Activated T-cell treated with anti-CD3 and anti-CD28 coated beads for 48 hours (primary cell): ENCODE measurements around the gene RNF157.

Source experiments
- DNase-seq: peaks from one replicate; pipeline ENCODE4 v3.0.0-alpha.2; 2020; ENCODE audit warnings: low read depth

Gene RNF157

DNA sequence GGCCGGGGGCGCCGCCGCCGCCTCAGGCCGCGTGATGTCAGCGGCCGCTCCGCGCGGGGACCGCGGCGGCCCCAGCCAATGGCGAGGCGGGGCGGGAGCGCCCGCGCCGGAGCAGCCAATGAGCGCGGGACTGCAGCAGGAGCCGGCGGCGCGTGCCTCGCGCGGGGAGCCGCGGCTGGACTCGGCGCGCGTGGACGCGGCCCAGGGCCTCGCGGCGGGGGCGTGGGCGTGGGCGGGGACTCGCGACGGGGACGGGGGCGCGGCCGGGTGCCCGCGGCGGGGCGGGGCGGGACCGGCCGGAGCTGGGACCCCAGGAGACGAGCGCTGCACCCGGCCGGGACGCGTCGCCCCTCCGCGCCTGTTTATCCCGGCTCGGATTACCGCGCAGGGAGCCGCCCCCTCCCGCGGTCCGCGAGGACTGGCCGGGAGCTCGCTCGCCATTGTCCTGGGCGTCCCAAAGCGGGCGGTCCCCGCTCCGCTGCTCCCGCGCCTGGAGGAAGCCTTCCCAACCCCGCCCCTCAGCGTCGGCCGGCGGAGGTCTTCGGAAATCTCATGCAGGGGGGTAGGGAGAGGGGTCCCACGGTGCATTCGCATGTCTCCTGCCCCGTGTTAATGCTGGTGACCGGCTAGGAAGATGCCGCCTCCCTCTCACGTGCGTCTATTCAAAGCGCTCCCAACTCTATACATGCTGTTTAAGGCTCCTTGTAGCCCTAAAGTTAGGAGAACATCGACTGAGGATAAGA lies at the start of gene RNF157:
TSS of gene RNF157 (minus strand) at position 33 of the 743 bp plus-strand sequence. CDS start 253 bp downstream, outside the sequence.
- DNase-seq, result peak; percentile 52

DNA sequence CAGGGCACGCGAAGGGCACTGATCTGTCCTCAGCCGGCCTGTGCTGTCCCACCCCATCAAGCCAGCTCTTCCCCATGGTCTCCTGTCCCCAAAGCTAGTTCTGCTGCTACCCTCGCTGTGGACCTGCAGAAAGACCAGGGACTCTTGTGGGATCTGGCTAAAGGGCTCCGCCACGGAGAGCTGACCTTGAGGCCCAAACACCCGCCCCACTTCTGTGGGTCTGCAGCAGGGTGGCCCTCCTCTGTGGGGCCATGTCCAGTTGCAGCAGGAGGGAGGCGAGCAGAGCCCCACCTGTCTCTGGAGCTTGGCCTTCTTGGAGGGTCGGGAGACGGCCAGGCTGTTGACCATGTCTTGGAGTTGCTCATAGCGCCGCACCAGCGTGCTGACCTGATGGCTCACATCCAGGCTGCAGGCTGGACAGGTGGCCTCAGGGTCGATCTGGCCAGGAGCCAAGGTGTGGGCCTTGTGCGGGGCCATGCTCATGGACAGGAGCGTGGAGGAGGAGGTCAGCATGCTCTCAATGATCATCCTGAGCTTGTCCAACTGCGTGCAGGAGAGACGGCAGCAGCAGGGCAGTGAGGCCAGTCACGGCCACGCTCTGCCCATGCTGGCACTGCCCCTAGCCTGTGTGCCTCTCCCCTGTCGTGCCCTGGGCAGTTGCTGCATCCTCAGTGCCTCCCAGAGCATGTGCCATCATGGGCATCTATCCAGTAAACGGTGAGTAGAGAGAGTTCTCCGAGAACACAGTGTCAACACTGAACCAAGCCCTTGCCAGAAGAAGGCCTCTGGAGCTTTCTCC lies 41.5 kb upstream of the RNF157 start:
- DNase-seq, result no peak

DNA sequence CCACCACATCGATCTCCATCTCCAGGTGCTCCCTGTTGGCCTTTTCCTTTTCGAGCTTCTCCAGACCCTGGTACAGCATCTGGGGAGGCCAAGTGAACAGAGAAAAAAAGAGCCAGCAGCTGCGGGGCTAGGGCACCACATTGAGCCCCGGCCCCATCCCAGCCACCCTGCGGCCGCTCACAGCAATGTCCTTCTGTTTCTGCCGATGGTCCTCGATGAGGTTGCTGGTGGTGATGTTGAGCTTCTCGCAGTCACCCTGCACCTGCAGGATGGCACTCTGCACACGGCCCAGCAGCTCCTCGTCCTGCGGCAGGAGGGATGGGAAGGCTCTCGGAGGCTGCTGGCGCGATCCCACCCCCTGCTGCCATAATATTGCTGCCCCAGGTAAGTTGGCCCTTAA lies 40.4 kb upstream of the RNF157 start:
- no peak for DNase-seq

DNA sequence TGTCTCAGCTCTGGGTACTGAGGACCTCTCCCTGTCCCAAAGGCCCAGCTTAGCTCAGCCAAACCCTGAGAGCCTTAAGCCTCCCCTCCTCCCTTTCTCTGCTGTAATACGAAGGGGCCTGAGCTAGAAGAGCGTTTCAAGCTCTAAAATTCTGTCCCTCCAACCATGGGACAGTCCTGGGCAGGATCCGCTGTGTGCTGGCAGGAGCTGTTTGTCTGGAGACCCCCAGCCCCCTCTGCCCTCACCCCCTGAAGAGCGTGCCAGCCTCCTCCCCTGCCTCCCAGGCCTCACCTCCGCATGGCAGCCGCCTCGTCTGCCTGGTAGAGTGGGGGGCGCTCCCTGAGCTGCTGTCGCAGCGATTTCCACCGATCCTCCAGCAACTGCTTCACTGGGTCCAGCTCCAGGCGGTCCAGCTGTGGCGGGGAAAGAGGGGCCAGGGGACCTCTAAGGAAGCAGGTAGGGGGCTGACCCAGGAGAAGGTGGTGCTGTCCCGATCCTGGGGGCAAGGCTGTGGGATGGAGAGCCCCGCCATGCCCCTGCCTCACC lies 39.5 kb upstream of the RNF157 start:
- DNase-seq, result no peak

DNA sequence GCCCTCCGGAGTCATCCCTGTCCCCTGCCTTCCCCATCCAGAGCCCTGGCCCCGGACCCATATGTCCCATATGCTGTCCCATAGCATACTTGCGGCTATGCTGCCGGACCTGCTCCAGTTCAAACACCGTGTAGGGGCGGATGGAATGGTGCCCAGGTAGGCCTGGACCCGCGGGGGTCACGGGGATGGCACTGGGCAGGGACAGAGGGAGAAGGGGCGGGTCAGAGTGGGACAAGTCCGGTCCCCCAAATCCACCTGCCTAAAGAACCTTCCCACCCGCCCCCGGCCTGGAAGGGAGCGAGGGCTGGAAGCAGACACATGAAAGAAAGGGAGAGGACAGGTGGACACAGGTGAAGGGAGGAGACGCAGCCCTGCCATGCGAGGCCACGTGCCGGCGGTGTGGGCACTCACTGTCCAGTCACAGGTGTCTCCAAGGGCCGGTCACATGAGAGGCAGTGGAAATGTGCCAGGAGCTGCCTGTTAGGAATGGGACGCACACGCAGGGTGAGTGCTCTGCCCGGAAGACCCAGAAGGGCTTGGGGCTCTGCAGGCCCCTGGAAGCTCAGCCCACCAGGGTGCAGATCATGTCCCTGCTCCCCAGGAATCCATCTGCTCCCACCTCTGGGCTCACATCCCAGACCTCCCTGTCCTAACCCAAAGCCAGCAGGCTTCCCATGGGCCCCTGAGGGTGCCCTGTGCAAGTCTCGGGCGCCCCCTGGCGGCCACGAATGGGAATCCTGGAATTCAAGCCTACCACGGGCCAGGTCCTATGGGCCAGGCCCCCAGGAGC lies 38.9 kb upstream of the RNF157 start:
- peak; percentile 82 for DNase-seq

DNA sequence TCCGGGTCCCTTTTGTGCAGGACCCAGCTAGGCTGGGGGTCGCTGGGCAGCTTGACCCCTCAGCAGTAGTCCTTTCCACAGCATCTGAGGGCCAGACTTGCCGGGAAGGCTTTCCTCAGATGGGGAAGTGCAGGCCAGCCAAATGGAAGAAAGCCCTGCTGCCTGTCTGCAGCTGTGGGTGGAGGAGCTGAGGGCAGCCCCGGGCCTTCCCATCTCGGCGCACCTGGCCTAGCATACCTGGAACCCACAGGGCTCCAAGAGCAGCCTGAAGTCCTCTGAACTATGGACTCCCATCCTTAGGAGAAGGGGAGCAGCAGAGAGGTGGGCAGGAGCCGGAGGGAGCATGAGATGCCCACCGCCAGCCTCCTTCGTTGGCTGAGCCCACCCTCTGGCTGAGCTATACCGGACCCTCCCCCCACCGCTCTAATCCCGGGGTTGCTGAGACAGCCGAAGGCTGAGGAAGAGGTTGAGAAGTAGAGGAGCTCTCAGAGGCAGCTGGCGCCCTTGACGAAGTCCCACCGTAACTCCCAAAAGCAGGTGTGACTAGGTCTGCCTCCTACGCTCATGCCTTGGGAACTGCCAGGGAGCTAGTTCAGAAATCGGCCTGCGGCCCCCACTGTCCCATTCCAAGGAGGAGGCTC lies 38.1 kb upstream of the RNF157 start:
- DNase-seq, result no peak

DNA sequence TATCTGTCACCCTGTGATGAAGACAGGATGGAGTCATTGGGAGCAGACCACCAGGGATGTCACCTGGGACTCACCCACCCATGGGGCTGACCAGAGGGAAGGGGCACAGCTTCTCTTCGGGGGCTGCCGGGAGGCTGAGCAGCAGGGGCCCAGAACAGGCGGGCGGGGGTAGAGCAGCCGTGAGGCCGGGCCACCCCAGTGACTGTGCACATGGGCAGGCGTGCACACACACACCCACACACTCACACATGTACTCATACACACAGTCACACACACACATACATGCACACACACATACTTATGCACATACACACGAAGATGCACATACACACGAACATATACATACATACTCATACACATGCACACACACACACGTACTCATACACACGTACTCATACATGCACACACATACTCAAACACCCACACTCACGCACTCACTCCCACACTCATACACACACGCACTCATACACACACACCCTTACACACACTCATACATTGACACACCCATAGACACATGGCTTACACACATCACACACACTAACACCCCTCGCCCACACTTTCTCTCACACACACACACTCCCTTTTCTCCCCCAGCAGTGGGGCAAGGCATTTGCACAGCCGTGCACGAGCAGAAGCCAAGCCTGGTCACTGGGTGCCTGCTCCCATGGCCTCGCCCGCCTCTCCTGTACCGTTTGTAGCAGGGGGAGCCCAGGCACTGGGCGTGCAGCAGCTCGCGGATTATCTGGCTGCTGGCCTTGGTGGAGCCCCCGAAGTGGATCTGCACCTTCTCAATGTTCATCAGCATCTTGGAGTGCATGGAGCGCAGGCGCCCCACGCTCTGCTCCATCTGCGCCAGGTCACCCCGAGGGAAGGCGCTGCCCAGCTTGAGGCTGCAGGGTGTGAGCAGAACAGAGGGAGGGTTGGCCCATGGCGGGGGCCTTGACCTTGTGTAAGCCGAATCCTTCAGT lies 37.3 kb upstream of the RNF157 start:
- DNase-seq, result no peak

DNA sequence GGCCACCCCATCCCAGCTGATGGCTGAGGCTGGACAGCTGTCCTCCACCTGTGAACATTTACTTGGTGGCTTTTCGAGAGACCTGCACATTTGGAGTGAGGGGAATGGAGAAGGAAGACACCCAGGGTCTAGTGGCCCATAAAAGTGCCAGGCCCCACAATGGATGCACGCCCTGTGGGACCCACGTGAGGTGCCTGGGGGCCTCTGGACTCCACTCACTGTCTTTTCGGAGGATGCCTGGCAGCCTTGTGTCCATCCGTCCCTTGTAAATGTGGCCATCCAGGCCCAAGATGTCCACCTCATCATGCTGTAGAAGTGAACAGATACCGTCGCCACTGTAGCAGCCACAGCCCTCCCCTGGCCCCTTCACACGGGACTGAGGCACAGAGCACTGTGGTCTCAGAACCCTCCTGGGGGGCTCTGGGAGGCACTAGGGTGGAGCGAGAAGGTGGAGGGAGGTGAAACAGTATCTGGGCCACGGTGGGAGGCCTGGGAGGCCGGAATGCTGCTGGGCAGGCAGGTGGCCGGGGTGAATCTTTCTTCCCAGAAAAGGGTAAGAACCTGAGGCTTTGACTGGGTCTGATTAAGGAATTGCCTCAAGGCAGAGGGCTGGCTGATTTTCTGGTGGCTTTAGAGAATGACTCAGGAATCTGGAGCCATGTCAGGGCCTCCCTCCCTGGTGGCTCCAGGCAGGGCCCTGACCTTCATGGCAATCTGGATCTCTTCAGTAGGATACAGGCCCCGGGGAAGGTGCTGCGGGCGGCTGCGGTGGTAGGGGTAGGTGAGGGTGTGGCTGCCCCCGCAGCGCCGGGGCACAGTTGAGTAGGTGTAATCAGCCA lies 36.4 kb upstream of the RNF157 start:
- no peak for DNase-seq

DNA sequence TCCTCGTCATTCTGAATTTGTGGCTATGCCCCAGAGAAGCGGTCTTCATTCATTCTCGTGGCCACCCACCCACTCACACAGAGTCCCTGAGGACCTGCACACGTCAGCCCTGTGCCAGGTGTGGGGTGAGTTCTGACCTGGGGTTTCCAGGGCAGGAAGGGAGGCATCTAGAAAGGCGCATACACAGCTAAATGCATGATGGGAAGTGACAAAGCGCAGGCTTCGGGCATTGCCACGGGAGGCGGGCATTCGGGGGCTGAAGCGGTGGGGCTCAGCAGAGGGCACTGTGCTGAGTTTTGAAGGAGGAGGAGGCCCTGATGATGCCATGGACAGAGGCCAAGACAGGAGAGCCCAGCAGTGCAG lies 35.8 kb upstream of the RNF157 start:
- DNase-seq, result no peak

DNA sequence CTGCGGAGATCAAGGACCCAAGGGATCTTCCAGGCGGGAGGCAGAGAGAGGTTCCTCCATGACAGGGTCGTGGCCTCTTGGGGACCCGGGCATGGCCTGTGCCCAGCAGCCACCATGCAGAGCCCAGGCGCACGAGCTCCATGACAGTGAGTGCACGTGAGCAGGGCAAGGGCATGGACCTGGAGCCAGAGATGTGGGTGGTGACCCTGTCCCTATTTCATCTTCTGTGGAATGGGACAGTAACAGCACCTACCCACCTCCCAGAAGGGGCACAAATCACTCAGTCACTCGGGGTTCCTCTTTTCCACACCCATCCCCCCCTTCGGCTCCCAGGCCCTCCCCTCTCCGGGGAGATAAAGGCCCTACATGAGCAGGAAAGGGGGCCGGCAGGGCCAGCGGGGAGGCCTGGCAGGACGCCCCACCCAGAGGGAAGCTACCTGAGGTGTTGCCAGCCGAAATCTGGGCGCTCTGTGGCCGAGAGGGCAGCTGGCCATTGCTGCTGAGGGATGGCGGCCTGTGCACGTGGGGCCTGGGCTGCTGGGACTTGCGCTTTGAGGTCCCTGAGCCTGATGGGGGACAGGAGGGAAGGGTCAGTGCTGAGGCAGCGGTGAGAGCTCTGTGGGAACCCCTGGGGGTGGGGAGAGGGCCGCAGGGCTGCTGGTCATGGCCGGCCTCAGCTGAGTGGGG lies 35.2 kb upstream of the RNF157 start:
- no peak for DNase-seq

DNA sequence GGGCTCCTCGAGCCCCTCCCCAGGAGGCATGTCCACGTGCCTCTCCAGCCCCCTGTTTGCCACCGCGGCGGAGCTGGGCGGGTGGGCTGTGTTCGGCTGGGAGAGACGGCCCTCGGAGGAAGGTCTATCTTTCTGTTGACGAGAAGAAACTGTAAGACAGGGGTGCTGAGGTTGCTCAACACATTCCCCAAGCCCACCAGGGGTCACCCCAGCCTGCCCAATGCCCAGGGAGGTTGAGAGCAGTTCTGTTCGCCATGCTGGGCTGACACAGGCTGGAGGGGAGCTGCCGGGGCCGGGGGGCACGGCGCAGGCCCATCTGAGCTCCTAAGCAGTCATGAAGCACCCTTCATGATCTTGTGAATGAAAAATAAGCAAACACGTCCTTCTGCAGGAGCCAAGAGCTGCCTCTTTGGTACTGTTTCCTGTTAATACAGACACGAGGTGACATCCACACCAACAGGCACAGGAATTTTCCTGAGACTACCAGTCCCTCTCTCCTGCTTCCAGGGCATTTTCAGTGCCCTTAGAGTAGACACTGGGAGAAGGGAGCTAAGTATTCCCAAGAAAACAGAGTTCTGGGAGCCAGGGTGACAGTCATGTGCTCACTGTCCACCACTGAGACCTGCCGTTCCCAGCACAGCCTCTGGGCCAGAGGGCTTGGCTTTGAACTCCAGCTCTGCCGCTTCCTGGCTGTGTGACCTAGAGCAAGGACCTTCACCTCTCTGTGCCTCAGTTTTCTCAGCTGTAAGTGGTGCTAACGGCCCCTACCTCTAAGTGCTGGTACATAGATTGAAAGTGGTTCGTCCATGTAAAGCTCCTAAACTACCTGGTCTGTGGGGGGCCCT lies 34.0 kb upstream of the RNF157 start:
- DNase-seq, result no peak

DNA sequence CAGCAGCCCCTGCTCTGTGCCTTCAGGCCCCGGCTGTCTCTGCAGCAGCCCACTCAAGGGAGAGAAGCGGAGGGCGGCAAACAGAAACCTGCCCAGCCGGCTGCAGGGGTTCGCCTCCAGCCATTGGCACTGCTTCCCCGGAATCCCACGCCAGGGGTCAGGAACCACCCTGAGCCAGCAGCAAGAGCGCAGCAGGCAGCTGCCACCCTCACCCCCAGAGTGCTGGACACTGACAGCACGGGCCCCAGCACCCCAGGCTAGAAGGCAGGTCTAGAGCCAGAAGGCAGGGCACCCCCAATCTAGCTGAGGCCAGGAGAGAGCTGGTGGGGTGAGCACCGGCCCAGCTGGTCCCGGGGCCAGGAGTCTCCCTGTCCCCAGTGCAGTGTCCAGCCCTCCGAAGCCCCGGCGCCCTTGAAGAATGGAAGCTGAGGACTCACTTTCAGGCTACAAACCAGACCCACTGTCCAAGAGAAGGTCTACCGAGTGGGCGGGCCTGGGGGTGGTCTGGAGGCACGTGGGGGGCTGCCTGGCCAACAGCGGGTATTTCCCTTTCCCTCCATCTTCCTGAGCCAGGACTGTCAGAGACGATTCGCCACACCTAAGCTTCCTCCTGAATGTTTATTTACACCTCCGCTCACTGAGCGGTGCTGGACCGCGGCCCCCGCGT lies 33.3 kb upstream of the RNF157 start:
- no peak for DNase-seq

DNA sequence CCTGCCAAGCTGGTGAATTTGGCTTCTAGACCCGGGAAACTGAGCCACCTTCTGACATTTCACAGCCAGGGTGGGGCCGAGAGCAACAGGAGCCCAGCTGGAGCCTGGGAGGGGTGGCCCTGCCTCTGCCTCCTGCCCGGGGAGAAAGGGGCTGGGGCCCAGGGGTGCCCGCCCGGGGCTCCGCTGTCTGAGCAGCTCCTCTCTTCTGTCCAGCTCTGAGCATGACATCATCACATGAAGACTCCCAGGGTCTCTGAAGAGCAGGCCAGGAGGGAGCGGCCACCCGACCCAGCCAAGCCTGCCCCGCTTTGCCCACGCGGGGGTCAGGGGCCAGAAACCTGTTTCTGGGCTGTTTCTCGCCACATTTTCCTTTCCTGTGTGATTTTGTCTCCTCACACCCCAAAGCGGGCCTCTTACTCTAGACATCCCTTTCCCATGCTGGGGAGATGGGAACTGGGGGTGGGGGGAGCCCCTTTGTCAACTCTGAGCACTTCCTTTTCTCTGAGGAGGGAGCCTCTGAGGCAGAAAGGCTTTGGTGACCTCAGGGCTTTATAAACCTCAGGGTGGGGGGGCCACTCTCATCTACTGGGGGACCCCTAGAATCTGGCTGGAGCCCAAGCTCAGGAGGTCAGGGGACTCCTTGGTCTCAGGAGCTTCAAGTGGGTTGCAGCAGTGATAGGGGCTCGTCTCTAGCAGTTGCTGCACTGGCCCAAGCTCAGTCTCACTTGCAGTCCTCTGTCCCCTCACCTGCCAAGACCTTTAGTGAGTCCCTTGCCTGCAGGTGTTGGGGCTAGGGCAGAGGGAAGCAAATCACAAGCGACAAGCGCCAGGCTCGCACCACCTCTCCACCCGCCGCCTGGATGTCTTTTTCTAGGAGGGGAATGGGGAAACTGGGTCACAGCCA lies 32.5 kb upstream of the RNF157 start:
- peak; percentile 67 for DNase-seq

DNA sequence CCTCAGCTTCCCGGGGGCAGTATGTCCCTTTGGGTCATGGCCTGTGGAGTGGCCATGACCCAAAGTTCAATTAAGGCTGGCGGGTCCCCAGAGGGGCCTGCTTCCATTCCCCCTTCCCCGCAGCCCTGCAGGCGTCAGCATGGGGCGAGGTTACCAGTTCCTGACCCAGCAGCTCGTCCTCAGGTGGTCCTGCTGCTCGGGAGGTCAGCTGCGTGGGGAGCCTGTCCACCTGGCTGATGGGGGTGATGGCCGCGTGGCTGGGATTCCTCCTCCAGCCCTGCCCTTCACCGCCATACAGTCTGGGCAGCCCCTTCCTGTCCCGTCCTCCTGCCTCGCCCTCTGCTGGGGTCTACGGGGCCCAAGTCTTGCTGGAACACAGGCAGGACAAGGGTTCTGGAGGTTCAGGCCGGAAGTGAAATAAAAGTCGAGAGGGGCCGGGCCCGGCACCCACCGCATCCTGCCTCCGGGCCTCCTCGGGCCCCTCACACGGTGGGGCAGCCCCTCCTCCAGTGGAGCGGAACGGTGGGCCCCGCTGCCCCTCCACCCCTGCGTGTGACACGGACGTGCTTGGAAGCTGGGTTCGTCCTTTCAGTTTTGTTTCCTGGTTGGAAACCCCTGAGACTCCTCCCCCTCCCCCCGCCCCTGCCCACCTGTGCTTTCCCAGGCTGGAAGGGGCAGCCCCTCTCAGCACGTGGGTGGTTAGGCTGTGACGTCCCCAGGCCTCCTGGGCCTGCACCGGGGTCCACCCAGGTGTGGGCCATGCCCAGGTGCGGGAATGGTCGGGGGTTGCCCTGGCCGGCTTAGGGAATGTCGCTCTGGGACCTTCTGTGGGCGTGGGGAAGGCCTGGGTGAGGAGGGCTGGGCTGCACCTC lies 31.6 kb upstream of the RNF157 start:
- DNase-seq, result peak; percentile 88
